Activated T-cell treated with anti-CD3 and anti-CD28 coated beads, Interleukin-2, amount 50 U/mL, for 72 hours (primary cell): ENCODE data around the gene PHF1. TPM values are rescaled to one million over a fixed set of nuclear protein-coding genes. Genes with fewer than 3 reads are reported as not detected.
"Not testable (repeated sequence)": the region's sequence is repeated elsewhere in the genome, so short reads cannot be mapped to it uniquely, and the experiment has no call there.

Experiments
- ATAC-seq, 2 donors: fragments of 150-1000 bp; cut with Tn5 transposase; replicated peaks in 1 of 2; 2 replicates each; pipeline ENCODE4 v1.10.0; 2021; ENCODE audit warnings: moderate library complexity in 2 of 2, mild to moderate bottlenecking in 1 of 2
- DNase-seq, 2 donors: peaks; one replicate each; pipeline ENCODE4 v3.0.0; 2021 to 2022; ENCODE audit warnings: mixed read lengths in 1 of 2
- H3K27ac Mint-ChIP-seq: one replicate; pipeline ENCODE4 v1.8.0; 2022; ENCODE audit warnings: mild to moderate bottlenecking, moderate library complexity, mixed read lengths
- H3K27me3 Mint-ChIP-seq: one replicate; pipeline ENCODE4 v1.8.0; 2022; ENCODE audit warnings: low read depth, mixed read lengths
- H3K36me3 Mint-ChIP-seq, 2 donors: one replicate each; pipeline ENCODE4 v1.8.0; 2022; ENCODE audit warnings: mixed read lengths in 2 of 2, mild to moderate bottlenecking in 1 of 2; ENCODE audit not compliant: insufficient read depth in 2 of 2
- H3K4me1 Mint-ChIP-seq: one replicate; pipeline ENCODE4 v1.8.0; 2022; ENCODE audit warnings: low read depth, mixed read lengths
- H3K4me3 Mint-ChIP-seq, 2 donors: one replicate each; pipeline ENCODE4 v1.8.0; 2022; ENCODE audit warnings: mild to moderate bottlenecking in 2 of 2, mixed read lengths in 2 of 2, moderate library complexity in 2 of 2
- H3K9me3 Mint-ChIP-seq, 2 donors: one replicate each; pipeline ENCODE4 v1.8.0; 2022; ENCODE audit warnings: mixed read lengths in 2 of 2
- total RNA-seq, 2 donors: library from RNA; stranded (reverse); gene quantifications; one replicate each; pipeline ENCODE4 v1.2.3, GENCODE V29; 2022

Gene PHF1
- total RNA-seq, 2 donors from 2014 or later = 65.2 to 77.3 TPM

GRCh38 chr6:33379184-33379583 lies 31.6 kb upstream of the PHF1 start:
- not testable (repeated sequence) for H3K27me3 Mint-ChIP-seq, DNase-seq, ATAC-seq, H3K36me3 Mint-ChIP-seq, H3K27ac Mint-ChIP-seq, H3K9me3 Mint-ChIP-seq, H3K4me3 Mint-ChIP-seq
- peaks cover 13% of the 10 kb centered on the region for H3K4me1 Mint-ChIP-seq

- Mint-ChIP-seq H3K27me3 (no peaks in the 10 kb centered on the region), H3K4me3 (no peak overlapping the region), H3K36me3 (no peaks in the 10 kb centered on the region), H3K27ac (no peak overlapping the region), H3K4me1 (peaks cover 10% of the 10 kb centered on the region), H3K9me3 (no peaks in the 10 kb centered on the region)
- DNase-seq (no peak), ATAC-seq (no peak)
Observed at GRCh38 chr6:33380272-33380981, 30.4 kb upstream of the PHF1 start.

DNA sequence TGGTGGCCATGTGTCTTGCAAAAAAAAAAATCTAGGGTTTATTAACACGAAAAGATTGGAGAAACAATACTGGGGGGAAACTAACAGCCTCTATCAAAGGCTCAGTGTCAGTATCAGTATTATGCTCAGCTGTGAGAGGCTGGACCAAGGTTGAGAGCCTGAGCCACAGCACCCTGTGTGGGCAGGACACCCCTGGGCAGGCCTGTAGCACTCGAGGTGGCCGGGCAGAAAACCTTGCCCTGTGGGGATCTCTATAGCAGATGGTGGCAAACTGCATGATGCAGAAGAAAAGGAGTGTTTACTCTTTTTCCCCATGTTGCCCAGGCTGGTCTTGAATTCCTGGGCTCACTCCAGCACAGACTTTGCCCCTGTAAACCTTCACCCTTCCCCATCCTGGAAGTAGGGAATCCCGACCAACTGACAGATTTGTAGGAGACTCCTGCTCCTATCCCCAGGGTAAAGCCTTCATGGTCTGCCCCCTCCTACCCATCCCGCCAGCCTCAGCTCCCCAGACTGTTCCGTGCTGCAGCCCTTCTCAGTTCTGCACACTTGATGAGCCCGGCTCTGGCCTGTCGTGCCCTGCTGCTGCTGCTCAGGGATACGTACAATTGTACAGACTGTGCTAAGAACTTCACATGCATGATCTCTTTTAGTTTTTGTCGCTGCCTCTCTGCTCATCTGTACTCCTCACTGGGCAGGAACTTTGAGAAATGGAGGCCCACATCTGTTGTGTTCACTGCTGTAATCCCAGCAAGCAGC lies 27.2 kb upstream of the PHF1 start:
- Mint-ChIP-seq H3K4me3 (no peak overlapping the region), H3K27ac (no peak overlapping the region), H3K27me3 (no peaks in the 10 kb centered on the region), H3K36me3 (no peaks in the 10 kb centered on the region), H3K4me1 (no peaks in the 10 kb centered on the region), H3K9me3 (no peaks in the 10 kb centered on the region)
- DNase-seq (no peak), ATAC-seq (no peak)

- ATAC-seq (no peak), DNase-seq (no peak)
- Mint-ChIP-seq H3K27me3 (no peaks in the 10 kb centered on the region), H3K4me3 (no peak overlapping the region), H3K9me3 (no peaks in the 10 kb centered on the region), H3K27ac (no peak overlapping the region), H3K4me1 (no peaks in the 10 kb centered on the region), H3K36me3 (no peaks in the 10 kb centered on the region)
Observed at GRCh38 chr6:33384581-33385020, 26.2 kb upstream of the PHF1 start.

DNA sequence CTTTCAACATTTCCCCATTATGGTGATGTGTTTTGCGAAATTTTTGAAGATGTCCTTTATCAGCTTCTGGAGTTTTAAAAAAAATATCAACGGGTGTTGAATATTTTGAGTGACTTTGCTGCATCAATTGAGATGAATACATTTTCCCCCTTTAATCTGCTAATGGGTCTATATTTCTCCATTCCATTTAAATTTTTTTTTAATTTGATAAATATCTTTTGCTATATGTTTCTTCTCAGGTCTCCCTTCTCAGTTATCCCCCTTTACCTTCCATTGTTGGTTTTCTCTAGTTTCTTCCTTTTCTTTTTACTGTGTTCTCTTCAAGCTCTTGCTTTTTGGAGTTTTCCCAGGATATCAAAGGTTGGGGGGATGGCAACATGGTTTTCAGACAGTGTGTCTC lies 20.6 kb upstream of the PHF1 start:
- DNase-seq (no peak), ATAC-seq (no peak)
- H3K9me3 Mint-ChIP-seq = no peaks in the 10 kb centered on the region
- peak overlapping the region in 1 of 2 donors; percentile 91 for H3K4me3 Mint-ChIP-seq
- peaks cover 41% of the 10 kb centered on the region for H3K4me1 Mint-ChIP-seq
- H3K27me3 Mint-ChIP-seq = no peaks in the 10 kb centered on the region
- H3K27ac Mint-ChIP-seq = peak overlapping the region; percentile 66
- peaks cover 13 to 22% of the 10 kb centered on the region in 2 donors for H3K36me3 Mint-ChIP-seq

GRCh38 chr6:33390767-33391277 lies 20.0 kb upstream of the PHF1 start:
- peak overlapping the region; percentile 66 for H3K27ac Mint-ChIP-seq
- H3K9me3 Mint-ChIP-seq = no peaks in the 10 kb centered on the region
- no peaks in the 10 kb centered on the region for H3K27me3 Mint-ChIP-seq
- H3K36me3 Mint-ChIP-seq = peaks cover 14 to 24% of the 10 kb centered on the region in 2 donors
- ATAC-seq = peak in 1 of 2 donors; percentile 3
- no peak for DNase-seq
- H3K4me3 Mint-ChIP-seq = peak overlapping the region; percentile 91
- H3K4me1 Mint-ChIP-seq = peaks cover 46% of the 10 kb centered on the region

DNA sequence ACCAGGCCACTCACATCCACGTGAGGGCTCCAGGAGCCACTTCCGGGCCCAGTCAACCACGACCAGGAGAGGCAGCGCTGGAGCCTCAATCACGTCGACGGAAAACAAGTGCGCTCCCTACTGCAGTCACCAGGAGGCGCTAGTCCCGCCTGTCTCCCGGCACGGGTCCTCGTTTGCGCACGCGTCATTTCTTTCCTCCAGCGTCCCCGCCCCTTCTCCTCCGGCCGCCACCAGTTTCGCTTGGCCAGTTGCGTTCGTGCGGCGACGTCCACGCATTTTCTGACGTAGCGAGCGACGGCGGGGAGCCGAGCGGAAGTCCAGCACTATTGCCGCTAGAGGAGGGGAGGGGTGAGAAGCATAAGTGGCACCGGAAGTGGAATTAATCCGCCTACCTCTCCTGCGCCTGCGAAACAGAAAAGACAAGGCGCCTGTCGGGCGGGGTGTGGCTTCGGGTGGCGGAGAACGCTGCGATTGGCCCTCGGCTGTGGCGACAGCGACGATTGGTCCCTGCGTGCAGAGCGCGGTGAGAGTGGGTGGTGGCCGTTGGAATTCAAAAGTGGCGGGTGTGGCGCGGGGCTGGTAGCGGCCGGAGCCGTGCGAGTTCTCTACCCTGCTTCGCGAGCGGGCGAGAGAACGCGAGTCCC lies 19.4 kb upstream of the PHF1 start, which contains the start of gene KIFC1:
Gene KIFC1 (plus strand): TSS at position 546 of the 644 bp plus-strand sequence. CDS start 163 bp downstream, outside the sequence.
- peaks cover 14 to 27% of the 10 kb centered on the region in 2 donors for H3K36me3 Mint-ChIP-seq
- ATAC-seq = peak; percentile 89 to 93
- H3K27ac Mint-ChIP-seq = peak within 1 kb of the TSS; percentile 66
- peak; percentile 99 for DNase-seq
- no peaks in the 10 kb centered on the region for H3K27me3 Mint-ChIP-seq
- peaks cover 52% of the 10 kb centered on the region for H3K4me1 Mint-ChIP-seq
- no peaks in the 10 kb centered on the region for H3K9me3 Mint-ChIP-seq
- peak within 1 kb of the TSS; percentile 91 for H3K4me3 Mint-ChIP-seq

- Mint-ChIP-seq H3K9me3 (no peaks in the 10 kb centered on the region), H3K4me1 (peaks cover 52% of the 10 kb centered on the region), H3K4me3 (peak overlapping the region; percentile 91), H3K27me3 (no peaks in the 10 kb centered on the region), H3K27ac (peak overlapping the region; percentile 66), H3K36me3 (peaks cover 14 to 27% of the 10 kb centered on the region in 2 donors)
- ATAC-seq (peak; percentile 36 to 37), DNase-seq (peak; percentile 48 to 58)
Observed at GRCh38 chr6:33391922-33392594, 18.8 kb upstream of the PHF1 start.

DNA sequence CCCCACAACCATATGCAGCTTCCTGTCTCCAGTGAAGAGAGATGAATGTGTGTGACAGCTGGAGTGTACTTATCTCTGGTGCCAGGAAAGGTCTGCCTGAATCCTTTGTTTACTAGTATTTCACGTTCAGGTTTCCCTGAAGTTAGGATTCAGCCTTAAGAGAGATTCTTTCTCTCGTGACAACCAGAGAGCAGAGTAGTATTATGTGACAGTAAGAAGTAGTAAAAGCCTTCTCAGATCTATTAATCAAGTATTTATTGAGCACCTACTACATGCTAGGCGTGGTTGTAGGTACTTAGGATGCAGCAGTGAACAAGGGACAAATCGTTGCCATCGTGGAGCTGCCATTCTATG lies 18.2 kb upstream of the PHF1 start:
- ATAC-seq (no peak), DNase-seq (no peak)
- Mint-ChIP-seq H3K4me3 (peak overlapping the region; percentile 91), H3K27me3 (no peaks in the 10 kb centered on the region), H3K4me1 (peaks cover 57% of the 10 kb centered on the region), H3K9me3 (no peaks in the 10 kb centered on the region), H3K27ac (peak overlapping the region; percentile 66), H3K36me3 (peaks cover 15 to 32% of the 10 kb centered on the region in 2 donors)

DNA sequence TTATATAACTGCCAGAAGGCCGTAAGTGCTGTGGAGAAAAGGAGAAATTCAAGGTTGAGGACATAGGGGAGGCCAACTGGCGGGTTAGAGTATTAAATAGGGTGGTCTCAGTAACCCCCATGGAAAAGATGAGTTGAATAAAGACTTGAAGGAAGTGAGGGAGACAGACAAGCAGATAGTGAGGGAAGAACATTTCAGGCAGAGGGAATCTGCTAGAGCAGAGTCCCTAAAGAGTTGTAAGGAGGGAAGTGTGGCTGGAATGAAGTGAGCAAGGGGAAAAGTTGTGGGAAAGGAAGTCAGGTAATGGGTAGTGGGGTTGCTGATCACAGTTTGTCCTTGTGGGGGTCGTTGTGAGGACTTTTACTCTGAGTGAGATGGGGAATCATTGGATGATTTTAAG lies 17.8 kb upstream of the PHF1 start:
- H3K27ac Mint-ChIP-seq = peak overlapping the region; percentile 66

DNA sequence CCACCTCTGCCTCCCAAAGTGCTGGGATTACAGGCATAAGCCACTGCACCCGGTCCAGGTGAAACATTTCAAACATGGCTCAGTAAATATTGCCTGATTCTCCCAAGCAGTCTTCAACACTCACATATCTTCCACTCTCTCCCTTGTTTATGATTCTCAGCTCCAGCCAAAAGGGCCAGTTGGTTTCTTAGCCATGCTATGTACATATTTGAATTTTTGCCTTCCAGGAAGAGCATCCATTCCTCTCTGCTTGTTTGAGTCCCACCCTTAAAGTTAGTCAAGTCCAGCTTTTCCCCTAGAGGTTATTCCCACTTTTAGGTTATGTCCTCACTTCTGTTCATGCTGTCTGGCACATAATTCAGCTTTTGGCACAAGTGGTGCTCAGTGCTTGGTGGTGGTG lies 13.3 kb upstream of the PHF1 start:
- ATAC-seq = no peak
- H3K36me3 Mint-ChIP-seq = peaks cover 14 to 55% of the 10 kb centered on the region in 2 donors
- peak overlapping the region; percentile 78 for H3K27ac Mint-ChIP-seq
- DNase-seq = no peak
- H3K4me3 Mint-ChIP-seq = no peak overlapping the region
- no peaks in the 10 kb centered on the region for H3K27me3 Mint-ChIP-seq
- H3K4me1 Mint-ChIP-seq = peaks cover 44% of the 10 kb centered on the region
- no peaks in the 10 kb centered on the region for H3K9me3 Mint-ChIP-seq

More for the DNA sequence above, 17.8 kb upstream of the PHF1 start:
- no peaks in the 10 kb centered on the region for H3K27me3 Mint-ChIP-seq
- no peaks in the 10 kb centered on the region for H3K9me3 Mint-ChIP-seq
- peaks cover 18 to 36% of the 10 kb centered on the region in 2 donors for H3K36me3 Mint-ChIP-seq
- ATAC-seq (no peak), DNase-seq (no peak)
- peaks cover 61% of the 10 kb centered on the region for H3K4me1 Mint-ChIP-seq
- peak overlapping the region; percentile 91 for H3K4me3 Mint-ChIP-seq

- H3K4me3 Mint-ChIP-seq, H3K27me3 Mint-ChIP-seq, DNase-seq, H3K9me3 Mint-ChIP-seq, ATAC-seq, H3K27ac Mint-ChIP-seq: not testable (repeated sequence)
- Mint-ChIP-seq H3K4me1 (peaks cover 35% of the 10 kb centered on the region), H3K36me3 (peaks cover 12 to 57% of the 10 kb centered on the region in 2 donors)
Observed at GRCh38 chr6:33398601-33399000, 12.2 kb upstream of the PHF1 start.
